Smooth muscle cell (in vitro differentiated cells): ENCODE measurements around the gene SLC26A11. TPM values are rescaled to one million over a fixed set of nuclear protein-coding genes. Genes with fewer than 3 reads are reported as not detected.

ENCODE experiments used
- DNase-seq: peaks from one replicate; lab custom pipeline; 2025; ENCODE audit not compliant: unreplicated experiment; lab: John Stamatoyannopoulos, UW
- H2AFZ ChIP-seq: fragments of 200-600 bp; sonication (generic); 2 replicates; pipeline ENCODE4 v1.6.0; 2016; ENCODE audit warnings: antibody characterized with exemption, low read depth, mild to moderate bottlenecking
- H3F3A ChIP-seq: fragments of 200-600 bp; sonication (generic); 2 replicates; pipeline ENCODE4 v1.6.0; 2017; ENCODE audit warnings: antibody characterized with exemption, low read depth
- H3K27ac ChIP-seq: fragments of 200-600 bp; sonication (generic); 2 replicates; pipeline ENCODE4 v1.5.1; 2016; ENCODE audit warnings: low read depth, mild to moderate bottlenecking
- H3K27me3 ChIP-seq: fragments of 200-600 bp; sonication (generic); 2 replicates; pipeline ENCODE4 v1.6.1; 2016; ENCODE audit warnings: low read depth, mild to moderate bottlenecking
- H3K36me3 ChIP-seq: fragments of 200-600 bp; sonication (generic); 2 replicates; pipeline ENCODE4 v1.5.1; 2016; ENCODE audit warnings: low read depth
- H3K4me1 ChIP-seq: fragments of 200-600 bp; sonication (generic); 2 replicates; pipeline ENCODE4 v1.5.1; 2016; ENCODE audit warnings: low read depth
- H3K4me2 ChIP-seq: fragments of 200-600 bp; sonication (generic); 2 replicates; pipeline ENCODE4 v1.6.0; 2016; ENCODE audit warnings: mild to moderate bottlenecking
- H3K4me3 ChIP-seq: fragments of 200-600 bp; sonication (generic); 2 replicates; pipeline ENCODE4 v1.5.1; 2016; ENCODE audit warnings: mild to moderate bottlenecking
- H3K79me2 ChIP-seq: fragments of 200-600 bp; sonication (generic); 2 replicates; pipeline ENCODE4 v1.6.0; 2016; ENCODE audit warnings: low read depth, mild to moderate bottlenecking
- H3K9ac ChIP-seq: fragments of 200-600 bp; sonication (generic); 2 replicates; pipeline ENCODE4 v1.6.0; 2016; ENCODE audit warnings: low read depth
- H3K9me3 ChIP-seq: fragments of 200-600 bp; sonication (generic); replicated peaks from 2 replicates; pipeline ENCODE4 v1.5.1; 2016; ENCODE audit warnings: low read depth
- H4K20me1 ChIP-seq: fragments of 200-600 bp; sonication (generic); 2 replicates; pipeline ENCODE4 v1.6.0; 2016; ENCODE audit warnings: low read depth
- CTCF ChIP-seq: fragments of 200-600 bp; sonication (generic); IDR thresholded peaks from 2 replicates; pipeline ENCODE4 v1.5.1; 2017; ENCODE audit warnings: borderline replicate concordance, mild to moderate bottlenecking, antibody characterized with exemption; ENCODE audit not compliant: insufficient read depth, poor library complexity, severe bottlenecking
- WGBS: methylation state at CpG from one replicate; pipeline ENCODE4 v1.1.7; 2016; ENCODE audit warnings: low lambda C conversion rate; 5-methylcytosine and 5-hydroxymethylcytosine counted together
- polyA plus RNA-seq: library from polyadenylated mRNA; unstranded; fragments of >200 nt; fragmentation: Nextera tagmentation; extraction: Ambion mirVana; gene quantifications from 2 replicates; pipeline ENCODE4 v1.2.1, GENCODE V29; 2016
- total RNA-seq: library from RNA; depleted of rRNA; stranded (reverse); fragments of >200 nt; gene quantifications from 2 replicates; pipeline ENCODE4 v1.2.3, GENCODE V29; 2014

Gene SLC26A11
- total and polyA plus RNA-seq, 2 experiments from 2014 or later: 8.2 to 12.2 TPM

GRCh38 chr17:80195141-80195540, 25.1 kb upstream of the SLC26A11 start:
- Histone ChIP-seq H3K4me2 (no peak overlapping the region), H3K36me3 (no peaks in the 10 kb centered on the region), H3K79me2 (no peaks in the 10 kb centered on the region), H3K27me3 (no peaks in the 10 kb centered on the region), H3K4me1 (no peaks in the 10 kb centered on the region), H3K4me3 (no peak overlapping the region), H3K27ac (no peak overlapping the region), H2AFZ (no peak overlapping the region), H3K9ac (no peak overlapping the region), H4K20me1 (no peaks in the 10 kb centered on the region), H3F3A (no peaks in the 10 kb centered on the region), H3K9me3 (no peaks in the 10 kb centered on the region)
- 90% methylated on average over 14 of the region's 14 CpGs for WGBS
- TF ChIP-seq CTCF: no peak
- DNase-seq: no peak

- peak; percentile 99 for TF ChIP-seq CTCF
- H3K9me3 ChIP-seq: no peaks in the 10 kb centered on the region
- no peak overlapping the region for H3K9ac ChIP-seq
- H3F3A ChIP-seq: no peaks in the 10 kb centered on the region
- H3K4me2 ChIP-seq: no peak overlapping the region
- H3K4me1 ChIP-seq: no peaks in the 10 kb centered on the region
- H3K36me3 ChIP-seq: no peaks in the 10 kb centered on the region
- no peaks in the 10 kb centered on the region for H4K20me1 ChIP-seq
- DNase-seq: no peak
- H3K79me2 ChIP-seq: no peaks in the 10 kb centered on the region
- H3K4me3 ChIP-seq: no peak overlapping the region
- no peak overlapping the region for H3K27ac ChIP-seq
- no peaks in the 10 kb centered on the region for H3K27me3 ChIP-seq
- WGBS: 70% methylated on average over 27 of the region's 27 CpGs
- H2AFZ ChIP-seq: no peak overlapping the region
These were observed 24.3 kb upstream of the SLC26A11 start for GRCh38 chr17:80195671-80196529.

- H4K20me1 ChIP-seq: no peaks in the 10 kb centered on the region
These were observed 23.6 kb upstream of the SLC26A11 start for GRCh38 chr17:80196652-80197051.

More at GRCh38 chr17:80196652-80197051, 23.6 kb upstream of the SLC26A11 start:
- TF ChIP-seq CTCF: no peak
- no peaks in the 10 kb centered on the region for H3F3A ChIP-seq
- H3K9me3 ChIP-seq: no peaks in the 10 kb centered on the region
- H3K4me3 ChIP-seq: no peak overlapping the region
- no peaks in the 10 kb centered on the region for H3K79me2 ChIP-seq
- no peaks in the 10 kb centered on the region for H3K27me3 ChIP-seq
- H3K36me3 ChIP-seq: no peaks in the 10 kb centered on the region
- no peak overlapping the region for H3K4me2 ChIP-seq
- no peak for DNase-seq
- no peaks in the 10 kb centered on the region for H3K4me1 ChIP-seq
- 96% methylated on average over 7 of the region's 7 CpGs for WGBS
- H3K9ac ChIP-seq: no peak overlapping the region
- no peak overlapping the region for H3K27ac ChIP-seq
- no peak overlapping the region for H2AFZ ChIP-seq
